ENCODE measurements around the gene APBB2. TPM values are rescaled to one million over a fixed set of nuclear protein-coding genes. Genes with fewer than 3 reads are reported as not detected.
A peak's percentile ranks its signal among the peaks of the same experiment; 100 is the strongest.

Gene APBB2
- polyA plus RNA-seq, 3 donors: 0.15 to 0.33 TPM; not detected in 1

DNA sequence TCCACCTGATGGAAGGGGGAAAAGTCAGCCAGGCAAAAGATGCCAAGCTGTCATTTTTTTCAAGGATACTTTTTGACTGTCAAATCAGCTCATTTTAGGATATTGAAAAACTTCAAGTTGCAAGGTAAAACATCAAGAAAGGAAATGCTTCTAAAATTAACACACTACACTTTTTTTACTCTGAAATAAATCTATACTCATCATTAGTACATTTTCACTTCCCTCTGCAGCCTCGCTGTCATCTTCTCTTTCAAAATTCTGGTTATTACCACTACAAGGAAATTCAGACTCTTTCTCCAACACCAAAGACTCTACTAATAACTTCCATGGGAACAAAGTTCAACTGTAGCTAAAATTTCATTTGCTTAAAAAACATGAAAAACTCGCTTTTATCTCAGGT, 41.6 kb downstream of the APBB2 start:
- TF ChIP-seq, protein P1, sequence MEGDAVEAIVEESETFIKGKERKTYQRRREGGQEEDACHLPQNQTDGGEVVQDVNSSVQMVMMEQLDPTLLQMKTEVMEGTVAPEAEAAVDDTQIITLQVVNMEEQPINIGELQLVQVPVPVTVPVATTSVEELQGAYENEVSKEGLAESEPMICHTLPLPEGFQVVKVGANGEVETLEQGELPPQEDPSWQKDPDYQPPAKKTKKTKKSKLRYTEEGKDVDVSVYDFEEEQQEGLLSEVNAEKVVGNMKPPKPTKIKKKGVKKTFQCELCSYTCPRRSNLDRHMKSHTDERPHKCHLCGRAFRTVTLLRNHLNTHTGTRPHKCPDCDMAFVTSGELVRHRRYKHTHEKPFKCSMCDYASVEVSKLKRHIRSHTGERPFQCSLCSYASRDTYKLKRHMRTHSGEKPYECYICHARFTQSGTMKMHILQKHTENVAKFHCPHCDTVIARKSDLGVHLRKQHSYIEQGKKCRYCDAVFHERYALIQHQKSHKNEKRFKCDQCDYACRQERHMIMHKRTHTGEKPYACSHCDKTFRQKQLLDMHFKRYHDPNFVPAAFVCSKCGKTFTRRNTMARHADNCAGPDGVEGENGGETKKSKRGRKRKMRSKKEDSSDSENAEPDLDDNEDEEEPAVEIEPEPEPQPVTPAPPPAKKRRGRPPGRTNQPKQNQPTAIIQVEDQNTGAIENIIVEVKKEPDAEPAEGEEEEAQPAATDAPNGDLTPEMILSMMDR (IDR thresholded peaks at IDR 0.05): no peak
- H3K4me3 Mint-ChIP-seq: no peak overlapping the region
- no peaks in the 10 kb centered on the region for H3K36me3 ChIP-seq (replicated peaks in 1 of 2; ENCODE audit: control insufficient read depth in 1 of 2, insufficient read depth in 2 of 2, low read length in 2 of 2)
- no peak overlapping the region for H3K9ac ChIP-seq (ENCODE audit: insufficient read depth, low read length, poor library complexity, severe bottlenecking)
- H3K9me3 ChIP-seq (replicated peaks in 1 of 2; ENCODE audit: control insufficient read depth in 1 of 2, insufficient read depth in 1 of 2, low read length in 2 of 2): no peaks in the 10 kb centered on the region
- no peaks in the 10 kb centered on the region for H4K20me1 ChIP-seq (ENCODE audit: insufficient read depth, low read length)
- intact Hi-C loops (cut with micrococcal nuclease): no loop called here
- no peaks in the 10 kb centered on the region for H3K27me3 ChIP-seq (ENCODE audit: control insufficient read depth in 2 of 2, insufficient read depth in 2 of 2, low read length in 2 of 2)
- peak overlapping the region in 1 of 7 donors; percentile 50 for H3K27ac Mint-ChIP-seq
- 0% methylated on average over 1 of the region's 2 CpGs for WGBS (ENCODE audit: insufficient coverage)
- H3K4me2 ChIP-seq (replicated peaks; ENCODE audit: extremely low read depth, low read length, poor library complexity, severe bottlenecking): no peak overlapping the region
- no peak for DNase-seq
- no peak overlapping the region for H2AFZ ChIP-seq (ENCODE audit: insufficient read depth, low read depth, low read length, poor library complexity, severe bottlenecking)
- peaks cover 13% of the 10 kb centered on the region for H3K4me1 Mint-ChIP-seq
- peaks cover 3 to 12% of the 10 kb centered on the region in 2 donors for H3K4me1 ChIP-seq (ENCODE audit: control insufficient read depth in 1 of 2, insufficient read depth in 2 of 2, low read length in 2 of 2)
- no peak overlapping the region for H3K4me3 ChIP-seq (replicated peaks in 1 of 3; ENCODE audit: low read depth in 2 of 3, low read length in 3 of 3)
- peaks cover 1 to 8% (median 3%) of the 10 kb centered on the region in 3 donors for H3K27me3 Mint-ChIP-seq (ENCODE audit: low read depth in 3 of 3)
- no peaks in the 10 kb centered on the region for H3K79me2 ChIP-seq (ENCODE audit: insufficient read depth, low read length)
- H3K36me3 Mint-ChIP-seq: no peaks in the 10 kb centered on the region
- H3K9me3 Mint-ChIP-seq: peaks cover 0 to 6% (median 0%) of the 10 kb centered on the region in 7 donors
- no peak overlapping the region for H3K27ac ChIP-seq (ENCODE audit: low read depth in 1 of 2, low read length in 2 of 2)

DNA sequence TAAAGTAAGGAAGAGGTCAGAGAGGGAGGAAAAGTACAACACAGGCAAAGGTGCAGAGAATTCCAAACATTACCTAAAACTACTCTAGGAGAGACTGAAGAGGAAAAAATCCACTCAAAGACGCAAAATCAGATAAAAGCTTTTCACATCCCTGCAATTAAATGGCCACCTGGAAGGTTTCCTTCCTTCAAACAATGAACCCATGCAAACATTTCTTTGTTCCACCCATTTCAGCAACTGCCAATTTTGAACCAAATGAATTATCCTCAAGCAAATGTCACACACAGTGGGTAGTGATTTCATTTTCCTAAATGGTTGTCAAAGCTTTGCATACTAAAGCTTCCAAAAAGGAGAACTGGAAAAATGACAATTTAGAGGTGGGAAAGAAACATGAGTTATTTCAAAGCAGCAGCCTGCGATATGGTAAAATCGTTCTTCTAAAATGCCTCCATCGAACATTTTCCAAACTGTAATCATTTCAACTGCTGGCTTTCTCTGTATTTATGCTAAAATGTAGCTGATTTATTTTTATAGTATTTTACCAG, 45.0 kb downstream of the APBB2 start:
- H3K36me3 ChIP-seq (replicated peaks in 1 of 2; ENCODE audit: control insufficient read depth in 1 of 2, insufficient read depth in 2 of 2, low read length in 2 of 2): no peaks in the 10 kb centered on the region
- TF ChIP-seq, protein P1 (IDR thresholded peaks at IDR 0.05): no peak
- H4K20me1 ChIP-seq (ENCODE audit: insufficient read depth, low read length): no peaks in the 10 kb centered on the region
- H3K9ac ChIP-seq (ENCODE audit: insufficient read depth, low read length, poor library complexity, severe bottlenecking): no peak overlapping the region
- no peak overlapping the region for H3K4me3 ChIP-seq (replicated peaks in 1 of 3; ENCODE audit: low read depth in 2 of 3, low read length in 3 of 3)
- Mint-ChIP-seq H3K27me3 (ENCODE audit: low read depth in 3 of 3) (peaks cover 1 to 5% (median 3%) of the 10 kb centered on the region in 3 donors), H3K36me3 (no peaks in the 10 kb centered on the region), H3K27ac (no peak overlapping the region), H3K4me3 (no peak overlapping the region), H3K9me3 (peaks cover 3 to 20% (median 12%) of the 10 kb centered on the region in 7 donors), H3K4me1 (peaks cover 13% of the 10 kb centered on the region)
- H3K27me3 ChIP-seq (ENCODE audit: control insufficient read depth in 2 of 2, insufficient read depth in 2 of 2, low read length in 2 of 2): no peaks in the 10 kb centered on the region
- no peak for DNase-seq
- intact Hi-C loops (cut with micrococcal nuclease): no loop called here
- no peak overlapping the region for H3K4me2 ChIP-seq (replicated peaks; ENCODE audit: extremely low read depth, low read length, poor library complexity, severe bottlenecking)
- no peak overlapping the region for H2AFZ ChIP-seq (ENCODE audit: insufficient read depth, low read depth, low read length, poor library complexity, severe bottlenecking)
- H3K4me1 ChIP-seq (ENCODE audit: control insufficient read depth in 1 of 2, insufficient read depth in 2 of 2, low read length in 2 of 2): peaks cover 3 to 12% of the 10 kb centered on the region in 2 donors
- H3K9me3 ChIP-seq (replicated peaks in 1 of 2; ENCODE audit: control insufficient read depth in 1 of 2, insufficient read depth in 1 of 2, low read length in 2 of 2): peaks cover 0 to 13% of the 10 kb centered on the region in 2 donors
- WGBS (ENCODE audit: insufficient coverage): 100% methylated on average over 1 of the region's 4 CpGs
- H3K27ac ChIP-seq (ENCODE audit: low read depth in 1 of 2, low read length in 2 of 2): no peak overlapping the region
- no peaks in the 10 kb centered on the region for H3K79me2 ChIP-seq (ENCODE audit: insufficient read depth, low read length)
